HG03045 (cell line): ENCODE data around the gene FBXW11.
A peak's percentile ranks its signal among the peaks of the same experiment; 100 is the strongest.
"Not testable (repeated sequence)": the region's sequence is repeated elsewhere in the genome, so short reads cannot be mapped to it uniquely, and the experiment has no call there.

Source experiments
- ATAC-seq: cut with Tn5 transposase; IDR thresholded peaks from one replicate; pipeline ENCODE4 v1.9.1; 2021; ENCODE audit warnings: mild to moderate bottlenecking, moderate library complexity; ENCODE audit not compliant: unreplicated experiment

Gene FBXW11

GRCh38 chr5:172020110-172020786, 13.8 kb upstream of the FBXW11 start:
- ATAC-seq: not testable (repeated sequence)

DNA sequence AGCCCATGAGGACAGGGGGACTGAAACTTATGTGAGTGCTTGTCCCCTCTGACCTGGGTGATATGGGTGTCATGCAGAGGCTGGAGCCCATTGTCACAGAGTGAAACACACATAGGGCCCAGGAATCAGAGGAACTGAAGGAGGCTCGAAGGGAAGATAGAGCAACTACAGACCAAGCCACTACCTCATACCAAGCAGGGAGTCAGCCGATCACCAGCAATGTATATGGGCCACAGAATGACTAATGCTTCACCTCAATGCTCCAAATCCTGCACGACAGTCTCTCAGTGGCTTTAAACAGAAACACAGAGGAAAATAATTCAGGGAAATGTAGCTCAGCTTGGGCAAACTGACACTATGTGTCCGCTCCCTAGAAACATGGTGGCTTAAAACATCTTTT, 8.9 kb upstream of the FBXW11 start:
- ATAC-seq: no peak

DNA sequence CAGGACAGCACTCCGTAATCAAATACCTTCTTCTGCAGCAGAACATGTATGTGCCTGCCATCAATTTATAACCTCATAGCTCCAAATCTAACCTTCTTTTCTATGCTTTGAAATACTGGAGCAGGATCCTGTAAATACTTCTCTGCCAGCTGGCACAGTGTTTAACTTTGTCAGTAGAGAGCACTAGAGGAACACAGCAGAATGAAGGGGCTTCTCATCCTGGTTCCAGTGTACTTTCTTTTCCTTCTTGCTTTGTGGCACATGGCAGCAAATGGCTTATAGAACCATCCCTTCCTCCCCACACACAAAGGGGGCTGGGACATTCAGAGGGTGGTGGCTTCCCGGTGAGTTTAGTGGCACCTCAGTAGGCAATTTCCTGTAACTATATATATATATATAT, 3.8 kb upstream of the FBXW11 start:
- no peak for ATAC-seq

DNA sequence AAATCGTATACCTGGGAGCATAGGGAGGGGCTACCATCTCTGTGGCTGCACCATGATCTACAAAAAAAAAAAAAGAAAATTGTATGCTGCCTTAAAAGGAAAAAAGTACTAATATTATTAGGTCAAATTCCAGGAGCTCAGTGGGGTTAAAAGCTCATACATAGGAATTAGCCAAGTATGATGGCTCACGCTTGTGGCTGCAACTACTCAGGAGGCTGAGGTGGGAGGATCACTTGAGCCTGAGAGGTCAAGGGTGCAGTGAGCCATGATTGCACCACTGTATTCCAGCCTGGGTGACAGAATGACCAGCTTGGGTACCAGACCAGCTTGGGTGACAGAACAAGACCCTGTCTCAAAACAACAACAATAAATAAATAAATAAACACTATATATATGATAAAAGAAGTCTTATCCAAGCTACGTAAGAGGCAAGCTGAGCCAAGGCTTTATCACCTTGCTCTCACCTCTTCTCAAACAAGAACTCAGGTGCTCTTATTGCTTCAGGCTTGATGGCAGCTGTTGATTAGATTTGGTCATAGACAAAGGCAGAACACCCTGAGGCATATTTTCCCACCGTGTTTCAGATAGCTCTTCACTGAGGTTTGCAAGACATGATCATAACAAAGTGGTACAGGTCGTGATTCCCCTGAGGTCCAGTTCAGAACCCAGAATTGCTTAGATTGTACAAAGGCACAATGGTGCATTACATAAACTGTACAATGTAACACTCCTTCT, 3.3 kb upstream of the FBXW11 start:
- ATAC-seq: no peak

DNA sequence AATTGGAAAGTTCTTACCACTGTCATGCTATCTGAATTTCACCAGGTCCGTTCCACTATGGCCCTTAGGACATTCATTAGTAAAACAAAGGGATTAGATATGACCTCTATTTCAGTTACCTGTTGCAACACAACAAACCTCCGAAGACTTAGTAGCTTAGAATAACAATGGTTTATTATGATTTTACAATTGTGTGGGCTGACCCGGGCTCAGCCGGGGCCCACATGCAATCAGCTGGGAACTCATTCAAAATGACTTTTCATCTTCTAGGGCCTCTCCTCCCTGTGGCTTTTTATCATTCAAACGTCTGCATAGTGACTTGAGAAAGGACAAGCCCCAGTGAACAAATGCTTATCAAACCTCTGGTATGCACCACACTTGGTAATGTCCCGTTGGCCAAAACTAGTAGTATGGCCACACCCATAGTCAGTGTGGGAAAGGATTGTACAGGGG, 2.3 kb upstream of the FBXW11 start:
- ATAC-seq: no peak

- ATAC-seq: no peak
Observed at GRCh38 chr5:172008111-172008455, 1.6 kb upstream of the FBXW11 start.

DNA sequence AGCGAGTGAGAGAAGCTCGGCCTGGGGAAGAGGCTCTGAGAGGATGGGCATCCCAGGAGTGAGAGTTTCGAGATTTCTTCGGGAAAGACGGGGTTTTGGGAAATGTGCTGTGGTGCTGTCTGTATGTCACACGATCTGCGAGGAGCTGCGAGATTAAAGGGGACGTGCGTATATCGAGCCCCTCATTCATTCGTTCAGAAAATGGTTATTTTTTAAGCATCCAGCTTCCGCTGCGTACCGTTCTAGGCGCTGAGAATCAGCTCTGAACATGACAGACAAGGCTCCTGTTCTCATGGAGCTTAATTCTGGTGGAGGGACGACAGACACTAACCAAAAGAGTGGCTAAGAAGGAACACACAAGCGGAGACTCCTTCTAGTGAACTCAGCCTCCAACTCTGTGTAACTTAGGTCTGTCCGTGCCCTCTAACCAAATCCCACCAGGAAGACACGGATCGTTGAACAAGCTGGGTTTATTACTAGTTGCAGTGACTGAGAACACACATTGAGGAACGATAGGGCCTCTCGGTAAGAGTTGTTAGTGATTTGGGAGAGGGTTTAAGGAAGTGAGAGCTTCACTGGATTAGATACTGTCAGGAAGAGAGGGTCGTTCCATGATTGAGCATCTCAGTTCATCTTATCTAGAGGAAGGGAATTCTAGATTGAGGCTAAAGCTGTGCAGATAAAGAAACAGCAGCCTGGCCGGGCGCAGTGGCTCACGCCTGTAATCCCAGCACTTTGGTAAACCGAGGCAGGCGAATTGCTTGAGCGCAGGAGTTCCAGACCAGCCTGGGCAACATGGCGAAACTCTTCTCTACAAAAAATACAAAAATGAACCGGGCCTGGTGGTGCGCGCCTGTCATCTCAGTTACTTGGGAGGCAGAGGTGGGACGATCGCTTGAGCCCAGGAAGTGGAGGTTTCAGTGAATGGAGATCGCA, 1.0 kb upstream of the FBXW11 start:
- no peak for ATAC-seq

DNA sequence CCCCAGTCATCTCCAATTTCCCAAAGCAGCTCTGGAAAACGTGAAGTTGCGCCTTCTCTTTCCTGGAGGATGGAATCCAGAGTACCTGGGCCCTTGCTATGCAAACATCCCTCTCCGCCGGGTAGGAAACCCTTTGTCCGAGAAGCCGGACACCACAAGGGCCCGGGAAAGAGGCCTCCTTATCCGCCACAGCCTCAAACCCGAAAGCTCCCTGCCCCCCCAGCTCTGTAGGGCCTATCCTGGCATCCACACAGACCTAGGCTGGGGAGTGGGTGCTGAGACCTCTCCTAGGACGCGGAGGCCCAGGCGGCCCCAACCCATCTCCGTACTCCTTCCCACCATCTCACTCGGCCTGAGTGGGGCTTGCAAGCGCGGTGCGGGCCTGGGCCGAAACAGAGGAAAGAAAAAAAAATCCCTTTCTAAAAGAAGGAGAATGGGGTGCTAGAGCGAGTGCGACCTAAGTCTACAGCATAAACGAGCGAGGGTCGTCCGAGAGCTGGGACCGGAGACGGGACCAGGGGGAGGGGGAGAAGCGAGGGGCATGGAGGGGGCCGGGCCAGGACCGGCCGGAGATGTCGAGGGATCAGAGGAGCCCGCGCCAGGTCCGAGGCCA, 624 bp downstream of the FBXW11 start:
- ATAC-seq: peak; percentile 6

DNA sequence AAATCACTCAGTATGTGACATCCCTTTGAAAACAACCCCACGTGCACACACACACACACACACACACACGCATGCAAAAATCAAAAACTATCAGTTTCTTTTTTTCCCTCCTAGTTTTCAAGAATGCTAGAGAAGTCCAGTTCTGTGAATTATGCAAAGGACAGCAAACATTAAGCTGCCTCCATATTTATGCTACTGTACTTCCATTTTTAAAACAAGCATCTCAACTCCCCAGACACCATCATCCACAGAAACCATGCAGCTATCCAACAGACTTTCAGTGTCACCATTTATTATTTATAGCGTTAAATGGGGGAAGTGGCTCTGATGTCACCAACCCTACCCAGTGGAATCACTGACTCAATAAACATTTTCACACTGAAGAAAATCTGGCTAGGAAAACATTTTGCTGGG, 1.6 kb downstream of the FBXW11 start:
- no peak for ATAC-seq

DNA sequence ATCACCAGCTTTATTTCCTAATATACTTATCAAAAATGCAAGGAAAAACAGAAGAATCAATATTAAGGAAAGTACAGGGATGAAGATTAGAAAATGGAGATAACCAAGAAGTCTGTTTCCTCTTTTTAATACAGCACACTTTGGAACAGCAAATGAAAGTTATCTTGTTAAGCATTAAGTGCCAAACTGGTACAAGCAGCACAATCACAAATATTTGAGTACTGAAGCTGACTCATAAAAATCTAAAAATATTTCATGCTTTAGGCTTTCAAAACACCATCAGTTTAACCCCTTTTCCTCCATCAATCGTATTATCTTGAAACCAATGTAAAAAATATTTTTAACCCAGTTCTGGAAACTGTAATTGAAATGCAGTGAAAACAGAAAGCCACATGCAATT, 2.7 kb downstream of the FBXW11 start:
- ATAC-seq: no peak

DNA sequence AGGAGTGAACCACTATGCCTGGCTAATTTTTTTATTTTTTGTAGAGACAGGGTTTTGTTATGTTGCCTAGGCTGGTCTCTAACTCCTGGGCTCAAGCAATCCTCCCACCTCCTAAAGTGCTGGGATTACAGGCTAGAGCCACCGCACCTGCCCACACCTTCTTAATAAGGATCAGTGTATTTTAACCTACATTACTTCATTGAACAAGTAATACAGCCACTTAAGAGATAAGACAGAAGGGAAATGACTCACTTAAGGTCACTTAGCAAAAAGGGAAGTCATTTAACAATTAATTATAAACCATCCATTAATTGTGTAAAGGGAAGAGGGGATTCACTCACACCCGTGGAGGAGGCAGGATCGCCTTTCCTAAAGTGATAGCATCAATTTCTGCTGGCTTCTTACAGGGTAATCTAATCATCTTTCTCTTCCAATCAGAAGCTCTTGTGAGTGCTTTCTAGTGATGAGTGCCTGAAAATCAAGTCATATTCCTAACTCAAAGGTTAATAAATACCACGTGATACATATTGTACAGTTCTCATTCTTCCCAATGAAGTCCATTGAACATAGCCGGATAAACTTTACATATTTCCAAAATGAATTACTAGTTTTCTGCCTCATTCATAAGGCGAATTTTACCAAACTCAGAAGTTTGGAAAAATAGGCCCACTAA, 3.5 kb downstream of the FBXW11 start:
- no peak for ATAC-seq

DNA sequence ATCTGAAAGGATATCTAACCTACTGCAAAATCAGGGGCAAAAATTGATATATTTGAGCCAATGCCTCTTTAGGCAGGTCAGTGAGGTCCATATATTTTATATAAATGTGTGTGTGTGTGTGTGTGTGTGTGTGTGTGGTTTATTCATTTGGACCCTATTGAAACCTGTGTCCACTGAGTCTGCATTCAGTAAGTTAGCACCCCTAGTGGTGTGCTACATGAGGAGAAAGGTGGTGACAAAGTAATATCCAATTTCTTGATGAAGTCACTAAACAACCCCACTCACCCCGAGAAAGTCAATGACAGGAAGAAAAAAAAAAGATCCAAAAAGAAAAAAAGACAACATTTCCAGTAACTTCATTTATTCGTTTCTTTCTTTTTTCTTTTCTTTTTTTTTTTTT, 4.1 kb downstream of the FBXW11 start:
- no peak for ATAC-seq

DNA sequence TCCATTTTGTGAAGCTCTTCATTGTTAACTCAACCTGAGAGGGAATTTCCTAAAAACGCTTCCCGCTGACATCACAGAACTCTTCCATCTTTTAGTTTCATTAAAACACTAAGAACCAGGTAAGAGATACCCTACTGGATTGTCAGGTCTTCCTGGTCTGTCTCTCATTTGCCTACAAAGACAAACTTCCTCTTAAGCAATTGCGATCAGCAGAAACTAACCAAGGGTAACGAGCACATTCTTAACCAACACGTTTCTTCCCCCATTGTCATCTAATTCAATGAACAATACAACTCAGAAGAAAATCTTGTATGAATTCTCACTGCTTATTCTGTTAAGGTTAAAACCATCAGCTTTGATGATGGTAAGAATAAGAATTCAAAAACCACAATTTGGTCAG, 6.6 kb downstream of the FBXW11 start:
- peak; percentile 51 for ATAC-seq

GRCh38 chr5:171999100-171999499, 7.3 kb downstream of the FBXW11 start:
- no peak for ATAC-seq

DNA sequence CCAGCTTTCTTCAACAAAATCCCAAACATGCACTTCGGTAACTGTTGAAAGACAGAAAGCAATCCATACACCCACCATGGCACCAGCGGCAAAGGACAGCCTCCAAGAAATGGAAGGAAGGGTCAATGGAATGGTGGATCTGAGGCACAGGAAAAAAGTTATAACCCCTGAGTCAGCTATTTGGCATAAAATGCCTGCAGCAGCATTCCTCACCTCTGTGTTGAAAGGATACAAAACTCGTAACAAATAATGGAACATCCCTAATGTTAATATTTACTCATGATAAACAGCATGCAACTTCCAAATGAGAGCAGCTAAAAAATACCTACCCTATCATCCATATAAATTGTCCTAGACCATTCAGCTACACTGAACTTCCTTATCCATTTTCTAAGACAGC, 9.4 kb downstream of the FBXW11 start:
- ATAC-seq: no peak

GRCh38 chr5:171992813-171993212, 13.6 kb downstream of the FBXW11 start:
- no peak for ATAC-seq

DNA sequence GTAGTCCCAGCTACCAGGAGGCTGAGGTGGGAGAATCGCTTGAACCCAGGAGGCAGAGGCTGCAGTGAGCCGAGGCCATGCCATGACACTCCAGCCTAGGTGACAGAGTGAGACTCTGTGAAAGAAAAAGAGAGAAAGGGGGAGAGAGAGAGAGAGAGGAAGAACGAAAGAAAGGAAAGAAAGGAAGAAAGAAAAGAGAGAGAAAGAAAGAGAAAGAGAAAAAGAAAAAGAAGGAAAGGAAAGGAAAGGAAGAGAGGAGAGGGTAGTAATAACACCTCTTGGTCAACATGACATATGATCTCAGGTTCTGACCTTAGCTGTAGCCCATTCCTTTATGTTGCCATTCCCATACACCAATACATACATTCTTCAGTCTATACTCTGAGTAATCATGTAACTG, 14.1 kb downstream of the FBXW11 start:
- ATAC-seq: no peak

- ATAC-seq: no peak
Observed at GRCh38 chr5:171990713-171991015, 15.8 kb downstream of the FBXW11 start.

DNA sequence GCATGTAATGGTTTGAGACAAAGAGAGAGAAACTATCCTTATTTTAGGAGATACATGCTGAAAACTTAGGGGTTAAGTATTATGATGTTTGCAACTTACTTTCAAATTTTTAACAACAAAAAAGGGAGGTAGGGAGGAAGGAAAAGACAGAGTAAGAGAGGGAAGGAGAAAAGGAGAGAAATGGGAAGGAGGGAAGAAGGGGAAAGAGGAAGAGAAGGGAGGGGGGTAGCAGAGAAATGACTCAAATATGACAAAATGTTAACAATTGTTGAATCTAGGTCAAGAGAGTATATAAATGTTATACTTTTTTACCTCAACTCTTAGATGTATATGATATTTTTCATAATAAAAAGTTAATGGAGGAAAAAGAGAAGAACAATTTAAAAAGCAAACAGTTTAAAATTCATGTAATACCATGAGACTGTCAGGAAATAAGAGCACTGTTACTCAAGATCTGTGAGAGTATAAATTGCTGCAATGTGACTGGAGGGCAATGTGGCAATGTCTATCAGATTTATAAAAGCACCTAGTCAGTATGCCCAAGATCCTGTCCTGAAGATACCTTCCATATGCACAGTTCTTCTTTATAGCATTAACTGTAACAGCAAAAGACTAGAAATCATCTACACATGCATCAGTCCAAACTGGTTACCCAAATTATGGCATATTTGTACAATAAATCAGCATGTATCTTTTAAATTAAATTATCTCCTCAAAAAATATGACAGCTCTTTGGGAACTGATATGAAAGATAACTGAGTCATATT, 16.3 kb downstream of the FBXW11 start:
- no peak for ATAC-seq

- no peak for ATAC-seq
Observed at GRCh38 chr5:171989276-171989675, 17.2 kb downstream of the FBXW11 start.
